A375 (cell line): Measurements from ENCODE around the gene ALDH6A1. TPM values are rescaled to one million over a fixed set of nuclear protein-coding genes. Genes with fewer than 3 reads are reported as not detected.

Experiments
- total RNA-seq: library from RNA; depleted of rRNA; stranded (reverse); fragments of >200 nt; shearing (Covaris generic); gene quantifications from 2 replicates; pipeline ENCODE4 v1.2.3, GENCODE V29; 2014; rRNA removed

ALDH6A1 gene
- total RNA-seq = 5.4 and 7.6 TPM in 2 replicates

GRCh38 chr14:74084277-74085046, at the start of gene ALDH6A1, which contains the start of gene LIN52:
ALDH6A1 (minus strand) TSS chr14:74084453; CDS start chr14:74084394, 59 bp downstream.
LIN52 (plus strand) TSS chr14:74084956; CDS start chr14:74084975, 19 bp downstream.

DNA sequence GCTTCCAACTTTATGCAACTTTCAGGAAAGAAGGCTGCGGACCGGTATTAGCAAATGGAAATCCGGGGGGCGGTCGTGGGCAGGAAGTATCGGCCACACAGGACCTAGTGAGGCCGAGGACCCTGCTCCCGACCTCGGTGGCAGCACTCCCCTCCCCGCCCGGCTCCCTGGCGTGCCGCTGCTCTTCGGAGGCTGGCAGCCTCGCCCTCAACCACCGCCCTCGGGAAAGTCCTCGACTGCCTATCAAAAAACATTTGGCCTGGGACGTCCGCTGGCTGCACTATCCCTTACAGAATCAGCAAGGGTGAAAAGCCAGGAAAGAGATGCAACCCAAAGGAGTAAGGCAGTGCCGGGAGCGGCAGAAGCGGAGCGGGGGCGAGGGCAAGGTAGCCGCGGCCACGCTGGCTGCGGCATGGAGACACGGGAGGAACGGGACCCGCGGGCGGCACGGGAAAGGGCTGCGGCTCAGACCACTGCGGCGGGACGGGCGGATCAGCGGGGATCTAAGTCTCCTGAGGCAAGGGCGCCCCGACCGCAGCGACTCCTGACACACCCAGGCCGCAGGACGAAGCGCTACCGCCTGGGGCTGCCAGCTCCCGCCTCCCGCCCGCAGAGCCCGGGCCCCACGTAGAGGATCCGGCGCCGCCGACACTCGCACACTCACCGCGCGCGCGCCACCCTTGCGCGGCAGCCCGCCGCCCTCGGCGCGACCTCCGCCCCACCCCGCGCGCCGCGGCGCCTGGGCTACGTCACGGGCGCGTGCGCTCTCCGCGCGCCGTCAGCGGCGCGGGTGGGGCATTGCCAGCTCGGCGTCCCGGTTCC, 65.5 kb downstream of the ALDH6A1 start, which contains the start of the genes BBOF1 and ENTPD5:
Gene BBOF1, plus strand, starts transcription at position 764 of the 822 bp plus-strand sequence. CDS start 130 bp downstream, outside the sequence.
Gene ENTPD5, minus strand, starts transcription at position 703 of the 822 bp plus-strand sequence. CDS start 31,186 bp downstream, outside the sequence.

Other genes starting within 250 kb of the ALDH6A1 start
- gene PTGR2, start 232.6 kb downstream of the ALDH6A1 start, total RNA-seq = 6.4 and 11.0 TPM in 2 replicates
- gene ZNF410, start 197.6 kb downstream of the ALDH6A1 start, total RNA-seq = 39.6 and 45.3 TPM in 2 replicates
- gene FAM161B, start 134.4 kb downstream of the ALDH6A1 start, total RNA-seq = 2.1 and 2.3 TPM in 2 replicates
- 16.9 and 22.4 TPM in 2 replicates for gene COQ6, start 134.2 kb downstream of the ALDH6A1 start, total RNA-seq
- 6.1 and 7.4 TPM in 2 replicates for gene ENTPD5, start 65.2 kb downstream of the ALDH6A1 start, total RNA-seq
- 1.6 and 2.2 TPM in 2 replicates for gene BBOF1, start 65.1 kb downstream of the ALDH6A1 start, total RNA-seq
- gene LIN52, start 503 bp upstream of the ALDH6A1 start, total RNA-seq = 6.7 and 6.8 TPM in 2 replicates
- not detected in 2 replicates for gene VSX2, start 155.0 kb upstream of the ALDH6A1 start, total RNA-seq
- gene ABCD4, start 218.5 kb upstream of the ALDH6A1 start, total RNA-seq = 24.6 and 33.5 TPM in 2 replicates